Left ventricle myocardium inferior (tissue), 1 donor: ENCODE data around the gene GAS2. TPM values are rescaled to one million over a fixed set of nuclear protein-coding genes. Genes with fewer than 3 reads are reported as not detected.

Experiments
- DNase-seq: peaks from one replicate; pipeline ENCODE4 v3.0.0-alpha.2; 2020
- H3K27ac ChIP-seq: fragments of 200-600 bp; replicated peaks from 2 replicates; pipeline ENCODE4 v1.8.0; 2021
- H3K27me3 ChIP-seq: fragments of 200-600 bp; 2 replicates; pipeline ENCODE4 v1.8.0; 2021; ENCODE audit warnings: low read depth
- H3K36me3 ChIP-seq: fragments of 200-600 bp; 2 replicates; pipeline ENCODE4 v1.8.0; 2021
- H3K4me1 ChIP-seq: fragments of 200-600 bp; 2 replicates; pipeline ENCODE4 v1.8.0; 2021
- H3K4me3 ChIP-seq: fragments of 200-600 bp; 2 replicates; pipeline ENCODE4 v1.8.0; 2021; ENCODE audit warnings: mild to moderate bottlenecking, moderate library complexity
- H3K9me3 ChIP-seq: fragments of 200-600 bp; replicated peaks from 2 replicates; pipeline ENCODE4 v1.8.0; 2021
- CTCF ChIP-seq: fragments of 200-600 bp; IDR thresholded peaks from 2 replicates; pipeline ENCODE4 v1.8.0; 2021; ENCODE audit warnings: antibody characterized with exemption, mild to moderate bottlenecking, borderline replicate concordance
- intact Hi-C: fragments of 100-400 bp; cut with micrococcal nuclease; formaldehyde crosslinking; loops from one replicate; pipeline ENCODE4 v1.11.0; 2022
- total RNA-seq: library from RNA; stranded (reverse); fragmentation: NEBNext Ultra II Directional; extraction: Animal tissue kit (Norgen Biotek cat#: 25700); gene quantifications from one replicate; pipeline ENCODE4 v1.2.1, GENCODE V29; 2021
- donor health status: DM: no; HTN: yes; CAD: no; lungs with severe emphysema.

GAS2 gene
- total RNA-seq, 1 donor from 2014 or later = 15.9 TPM

- no peak for TF ChIP-seq CTCF
- Histone ChIP-seq H3K4me1 (peaks cover 12% of the 10 kb centered on the region), H3K4me3 (no peak overlapping the region), H3K27ac (no peak overlapping the region), H3K9me3 (peaks cover 33% of the 10 kb centered on the region), H3K27me3 (no peaks in the 10 kb centered on the region), H3K36me3 (no peaks in the 10 kb centered on the region)
- DNase-seq = no peak
- intact Hi-C loops = no loop called here
Measured at GRCh38 chr11:22715971-22716370, 49.6 kb downstream of the GAS2 start.

DNA sequence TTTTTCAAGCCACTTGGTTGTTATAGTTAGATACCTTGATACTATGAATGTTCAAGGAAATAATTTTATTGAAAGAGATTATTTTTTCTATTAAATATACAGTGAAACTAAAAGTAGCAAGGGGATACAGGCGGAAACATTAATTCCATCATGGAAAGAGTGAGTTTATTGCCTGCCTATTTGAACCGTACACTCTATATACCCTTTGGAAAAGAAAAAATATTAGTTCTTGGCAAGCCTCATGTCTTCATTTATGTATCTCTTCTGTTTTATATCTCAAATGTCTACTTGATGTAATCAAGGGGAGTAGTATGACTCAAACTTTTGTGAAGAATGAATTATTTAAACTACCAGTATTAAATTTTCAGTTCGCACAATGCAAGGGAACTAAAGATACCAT is 54.0 kb downstream of the GAS2 start:
- H3K36me3 ChIP-seq = no peaks in the 10 kb centered on the region
- DNase-seq = no peak
- no peak overlapping the region for H3K27ac ChIP-seq
- peaks cover 18% of the 10 kb centered on the region for H3K9me3 ChIP-seq
- no peak overlapping the region for H3K4me3 ChIP-seq
- no peak for TF ChIP-seq CTCF
- intact Hi-C loops = no loop called here
- H3K27me3 ChIP-seq = no peaks in the 10 kb centered on the region
- peaks cover 9% of the 10 kb centered on the region for H3K4me1 ChIP-seq

DNA sequence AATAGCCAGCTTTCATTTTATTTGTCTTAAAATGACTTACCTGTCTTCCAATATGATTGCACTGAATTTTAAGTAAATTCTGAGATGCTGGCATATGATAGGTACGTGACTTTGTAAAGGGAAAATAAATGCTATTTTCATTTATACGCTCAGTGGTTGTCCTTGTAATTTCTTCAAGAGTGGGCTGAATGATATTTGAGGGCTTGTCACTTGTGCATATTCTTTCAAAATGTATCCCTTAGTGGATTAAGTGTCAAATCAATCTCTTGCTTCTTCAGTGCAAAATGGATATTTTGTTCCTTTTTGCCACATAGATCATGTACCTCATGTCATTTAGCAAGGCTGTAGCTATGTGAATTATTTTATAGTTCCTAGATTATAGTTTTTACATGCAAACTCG is 56.9 kb downstream of the GAS2 start:
- Histone ChIP-seq H3K36me3 (no peaks in the 10 kb centered on the region), H3K4me1 (peaks cover 21% of the 10 kb centered on the region), H3K4me3 (no peak overlapping the region), H3K9me3 (no peaks in the 10 kb centered on the region), H3K27ac (no peak overlapping the region), H3K27me3 (no peaks in the 10 kb centered on the region)
- no peak for DNase-seq
- intact Hi-C loops = no loop called here
- no peak for TF ChIP-seq CTCF

GRCh38 chr11:22725079-22725478 is 58.7 kb downstream of the GAS2 start:
- H3K4me1 ChIP-seq = peaks cover 21% of the 10 kb centered on the region
- no peaks in the 10 kb centered on the region for H3K36me3 ChIP-seq
- peak overlapping the region; percentile 75 for H3K27ac ChIP-seq
- H3K4me3 ChIP-seq = no peak overlapping the region
- H3K27me3 ChIP-seq = no peaks in the 10 kb centered on the region
- intact Hi-C loops = no loop called here
- DNase-seq = no peak
- TF ChIP-seq CTCF = no peak
- no peaks in the 10 kb centered on the region for H3K9me3 ChIP-seq

DNA sequence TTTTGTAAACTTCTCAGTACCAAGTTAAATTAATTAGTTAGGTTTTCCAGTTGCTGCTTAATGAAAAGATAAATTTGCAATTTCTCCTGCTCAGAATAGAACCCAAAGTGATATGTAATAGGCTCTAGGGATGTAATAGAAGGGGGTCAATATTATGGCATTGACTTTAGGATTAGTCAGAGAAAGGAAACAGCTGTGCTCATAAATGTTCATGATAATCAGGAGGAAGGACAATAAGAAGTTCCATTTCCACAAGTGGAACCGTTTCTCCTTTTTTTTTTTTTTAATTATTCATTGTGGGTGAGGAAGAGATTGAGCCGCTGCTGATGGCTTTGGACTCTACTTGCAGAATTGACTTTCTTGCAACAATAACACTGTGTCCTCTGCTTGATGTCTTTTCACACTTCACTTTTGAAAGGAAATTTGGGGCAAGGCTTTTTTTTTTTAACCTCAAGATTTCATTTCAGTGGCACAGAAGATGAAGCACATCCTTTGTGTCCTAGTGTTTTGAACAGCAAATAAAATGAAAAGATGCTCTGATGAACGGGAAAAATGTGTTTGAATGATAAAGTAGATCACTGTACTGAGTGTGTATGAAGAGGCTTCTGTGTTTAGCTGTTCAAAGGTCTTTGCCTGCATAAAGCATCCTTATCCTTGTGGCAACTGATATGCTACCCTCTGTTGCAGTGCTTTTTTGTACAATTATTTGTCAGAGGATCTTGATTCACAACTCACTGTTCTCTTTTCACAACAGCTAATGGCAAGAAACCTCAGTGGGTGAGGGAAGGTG is 62.4 kb downstream of the GAS2 start:
- Histone ChIP-seq H3K27me3 (no peaks in the 10 kb centered on the region), H3K4me3 (no peak overlapping the region), H3K27ac (no peak overlapping the region), H3K9me3 (no peaks in the 10 kb centered on the region), H3K4me1 (peaks cover 21% of the 10 kb centered on the region), H3K36me3 (no peaks in the 10 kb centered on the region)
- no peak for TF ChIP-seq CTCF
- intact Hi-C loops = no loop called here
- no peak for DNase-seq
